Large intestine (tissue), 12 donors: ENCODE results near the gene MTA1. TPM values are rescaled to one million over a fixed set of nuclear protein-coding genes. Genes with fewer than 3 reads are reported as not detected.

Source experiments
- DNase-seq, 2 donors: peaks; one replicate each; pipeline versions ENCODE4 v3.0.0 to v3.0.0-alpha.2; 2013
- H3K27ac ChIP-seq: one replicate; pipeline ENCODE4 v1.5.1; 2013; ENCODE audit warnings: low read length
- H3K27me3 ChIP-seq: 2 replicates; pipeline ENCODE4 v1.6.1; 2013; ENCODE audit warnings: low read length; ENCODE audit not compliant: control insufficient read depth, insufficient read depth
- H3K36me3 ChIP-seq: 2 replicates; pipeline ENCODE4 v1.6.1; 2013; ENCODE audit warnings: low read length; ENCODE audit not compliant: control insufficient read depth, insufficient read depth
- H3K4me1 ChIP-seq: one replicate; pipeline ENCODE4 v1.6.1; 2013; ENCODE audit warnings: low read length; ENCODE audit not compliant: control insufficient read depth, insufficient read depth
- H3K4me3 ChIP-seq: one replicate; pipeline ENCODE4 v1.5.1; 2013; ENCODE audit warnings: low read length
- H3K9me3 ChIP-seq: one replicate; pipeline ENCODE4 v1.6.1; 2013; ENCODE audit warnings: mild to moderate bottlenecking, low read depth, low read length, moderate library complexity; ENCODE audit not compliant: control insufficient read depth
- WGBS: methylation state at CpG from one replicate; pipeline ENCODE4 v1.1.5; 2013; ENCODE audit warnings: low lambda C conversion rate; ENCODE audit not compliant: insufficient coverage; 5-methylcytosine and 5-hydroxymethylcytosine counted together
- long read RNA-seq, 11 donors: transcript quantifications; one replicate each; lab custom pipeline, GENCODE V29; 2026
- polyA plus RNA-seq: library from polyadenylated mRNA; unstranded; fragments of 120-200 nt; gene quantifications from one replicate; pipeline ENCODE4 v1.2.1, GENCODE V29; 2013

Gene MTA1
- 109 TPM for polyA plus RNA-seq
- long read RNA-seq, donor 1, partial matches to known transcripts: 0 of 11 reads
- long read RNA-seq, donor 1, other reads (novel, unspliced or antisense): 0 of 11 reads
- long read RNA-seq, donor 2, transcript MTA1-201 (21 exons, 2,876 nt): major isoform, 7 of 19 reads
- long read RNA-seq, donor 2, partial matches to known transcripts: 6 of 19 reads
- long read RNA-seq, donor 2, other reads (novel, unspliced or antisense): 0 of 19 reads
- long read RNA-seq, donor 3: 0 reads
- long read RNA-seq, donor 4, partial matches to known transcripts: 0 of 2 reads
- long read RNA-seq, donor 4, other reads (novel, unspliced or antisense): 0 of 2 reads
- long read RNA-seq, donor 5, partial matches to known transcripts: 0 of 3 reads
- long read RNA-seq, donor 5, other reads (novel, unspliced or antisense): 0 of 3 reads
- long read RNA-seq, donor 6, partial matches to known transcripts: 7 of 16 reads
- long read RNA-seq, donor 6, other reads (novel, unspliced or antisense): 0 of 16 reads
- long read RNA-seq, donor 7, partial matches to known transcripts: 0 of 2 reads
- long read RNA-seq, donor 7, other reads (novel, unspliced or antisense): 0 of 2 reads
- long read RNA-seq, donor 8, partial matches to known transcripts: 0 of 9 reads
- long read RNA-seq, donor 8, other reads (novel, unspliced or antisense): 0 of 9 reads
- long read RNA-seq, donor 9, partial matches to known transcripts: 9 of 17 reads
- long read RNA-seq, donor 9, other reads (novel, unspliced or antisense): 0 of 17 reads
- long read RNA-seq, donor 10, partial matches to known transcripts: 7 of 16 reads
- long read RNA-seq, donor 10, other reads (novel, unspliced or antisense): 0 of 16 reads
- long read RNA-seq, donor 11, partial matches to known transcripts: 0 of 5 reads
- long read RNA-seq, donor 11, other reads (novel, unspliced or antisense): 0 of 5 reads

DNA sequence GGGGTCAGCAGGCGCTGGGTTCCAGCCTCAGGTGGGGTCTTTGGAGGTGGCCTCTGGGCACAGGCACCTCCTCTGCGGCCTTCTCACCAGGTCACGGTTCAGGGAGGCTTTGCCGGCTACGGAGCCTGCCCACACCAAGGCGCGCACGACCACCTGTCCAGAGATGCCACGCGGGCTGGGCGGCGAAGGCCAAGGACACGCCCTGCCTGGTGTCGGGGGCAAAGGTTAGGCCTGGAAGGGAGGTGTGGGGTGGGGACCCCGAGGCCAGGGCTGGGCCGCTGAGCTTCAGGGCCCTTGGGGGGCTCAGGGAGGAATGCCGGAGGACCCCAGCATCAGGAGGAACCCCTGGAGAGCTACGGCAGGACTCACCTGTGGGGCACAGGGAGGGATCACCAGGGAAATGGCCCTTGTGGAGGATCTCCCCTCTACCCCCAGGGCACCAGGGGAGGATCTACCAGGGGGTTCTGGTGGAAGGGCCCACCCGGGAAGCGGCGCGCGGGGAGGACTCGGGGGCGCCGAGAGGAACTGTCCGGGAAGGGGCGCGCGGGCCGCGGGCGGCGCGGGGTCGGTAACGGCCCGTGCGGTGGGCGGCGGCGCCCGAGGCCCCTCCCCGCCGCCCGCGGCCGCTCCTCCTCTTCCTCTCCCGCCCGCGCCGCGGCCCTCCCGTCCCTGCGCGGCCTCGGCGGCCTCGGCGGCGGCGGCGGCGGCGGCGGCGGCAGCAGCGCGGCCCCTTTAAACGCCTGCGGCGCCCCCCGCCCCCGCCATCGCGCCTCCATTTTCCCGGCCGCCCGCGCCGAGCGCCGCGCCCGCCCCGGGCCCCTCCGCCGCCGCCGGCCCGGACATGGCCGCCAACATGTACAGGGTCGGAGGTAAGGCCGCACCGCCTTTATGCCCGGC is at the start of gene MTA1:
TSS of gene MTA1 (plus strand) at position 633 of the 897 bp plus-strand sequence. CDS start at position 842, 209 bp downstream.
- Histone ChIP-seq H3K4me1 (peaks cover 26% of the 10 kb centered on the region), H3K4me3 (peak within 1 kb of the TSS; percentile 77), H3K36me3 (peaks cover 5% of the 10 kb centered on the region), H3K27ac (peak within 1 kb of the TSS; percentile 38), H3K9me3 (no peaks in the 10 kb centered on the region), H3K27me3 (no peaks in the 10 kb centered on the region)
- DNase-seq: peak in 1 of 2 donors; percentile 61
- WGBS: no CpG with 5 or more reads among the region's 96 CpGs

DNA sequence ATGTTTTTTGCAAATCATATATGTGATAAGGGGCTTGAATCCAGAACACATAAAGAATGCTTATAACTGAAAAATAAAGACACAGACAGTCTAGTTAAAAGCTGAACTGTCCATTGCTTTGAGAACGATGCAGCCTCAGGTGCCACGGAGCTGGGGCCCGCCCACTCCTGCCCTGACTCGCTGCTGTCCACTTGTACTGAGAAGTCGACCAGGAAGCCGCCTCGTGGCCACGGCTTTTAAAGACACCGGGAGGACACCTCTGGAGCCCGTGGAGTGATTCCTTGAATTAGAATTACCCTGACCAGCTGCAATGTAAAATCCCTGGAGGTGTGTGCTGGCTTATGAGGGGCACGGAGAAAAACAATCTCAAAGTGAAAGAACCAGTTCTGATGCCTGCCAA is 45.2 kb upstream of the MTA1 start:
- no peaks in the 10 kb centered on the region for H3K27me3 ChIP-seq
- H3K4me3 ChIP-seq: no peak overlapping the region
- no peaks in the 10 kb centered on the region for H3K9me3 ChIP-seq
- H3K36me3 ChIP-seq: peaks cover 11% of the 10 kb centered on the region
- H3K27ac ChIP-seq: no peak overlapping the region
- no CpG with 5 or more reads among the region's 11 CpGs for WGBS
- no peaks in the 10 kb centered on the region for H3K4me1 ChIP-seq
- DNase-seq: no peak

DNA sequence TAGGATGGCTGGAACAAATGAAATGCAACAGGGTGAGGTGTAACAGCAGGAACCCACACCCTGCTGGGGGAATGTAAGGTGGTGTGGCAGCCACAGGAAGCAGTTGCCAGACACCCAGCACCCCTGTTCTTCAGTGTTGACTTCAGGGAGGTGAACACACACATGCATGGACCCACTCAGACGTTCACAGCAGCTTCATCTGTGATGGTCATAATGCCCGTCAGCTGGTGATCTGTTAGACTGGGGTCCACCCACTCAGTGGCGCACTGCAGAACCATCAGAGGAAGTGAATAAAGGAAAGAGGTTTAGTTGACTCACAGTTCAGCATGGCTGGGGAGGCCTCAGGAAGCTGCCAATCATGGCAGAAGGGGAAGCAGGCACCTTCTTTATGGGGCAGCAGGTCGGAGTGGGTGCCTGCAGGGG is 44.0 kb upstream of the MTA1 start:
- Histone ChIP-seq H3K4me3 (no peak overlapping the region), H3K27ac (no peak overlapping the region), H3K36me3 (peaks cover 12% of the 10 kb centered on the region), H3K4me1 (no peaks in the 10 kb centered on the region), H3K9me3 (no peaks in the 10 kb centered on the region), H3K27me3 (no peaks in the 10 kb centered on the region)
- no peak for DNase-seq
- no CpG with 5 or more reads among the region's 4 CpGs for WGBS

DNA sequence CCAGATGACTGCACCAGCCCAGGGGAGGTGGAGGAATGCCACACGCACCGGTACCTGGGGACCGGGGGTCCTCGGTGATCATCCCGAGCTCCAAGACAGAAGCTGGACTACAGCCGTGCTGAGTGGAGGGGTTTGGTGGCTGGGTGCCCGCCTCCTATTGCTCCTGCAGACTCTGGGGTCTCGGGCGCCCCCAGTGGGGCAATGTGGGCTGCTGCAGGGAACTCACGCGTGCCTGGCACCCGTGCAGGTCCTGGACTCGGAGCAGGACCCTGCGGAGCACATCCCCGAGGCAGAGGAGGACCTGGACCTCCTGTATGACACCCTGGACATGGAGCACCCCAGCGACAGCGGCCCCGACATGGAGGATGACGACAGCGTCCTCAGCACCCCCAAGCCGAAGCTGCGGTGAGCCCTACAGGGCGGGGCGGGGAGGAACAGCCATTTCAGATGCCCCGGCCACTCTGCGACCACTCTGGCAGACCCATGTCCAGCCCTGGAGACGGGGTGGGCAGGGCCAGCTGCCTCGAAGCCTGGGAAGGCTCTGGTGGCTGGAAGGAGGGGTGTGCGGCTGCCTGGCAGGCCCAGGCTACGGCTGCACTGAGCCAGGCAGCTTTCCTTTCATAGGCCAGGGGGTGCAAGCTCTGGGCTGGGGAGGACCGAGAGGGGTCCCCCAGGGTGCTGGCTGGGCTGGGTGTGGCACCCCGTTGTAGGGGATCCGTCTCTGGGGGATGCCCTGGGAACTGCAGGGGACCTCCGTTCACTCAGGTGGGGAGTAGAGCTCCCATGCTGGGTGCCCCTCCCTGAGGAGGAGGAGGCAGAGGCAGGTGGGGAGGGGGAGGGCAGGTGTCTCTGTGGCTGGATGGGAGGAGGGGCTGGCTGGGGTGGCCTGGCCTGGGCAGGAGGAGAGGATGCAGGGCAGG is 42.8 kb upstream of the MTA1 start:
- no CpG with 5 or more reads among the region's 34 CpGs for WGBS
- DNase-seq: no peak
- Histone ChIP-seq H3K36me3 (peaks cover 20% of the 10 kb centered on the region), H3K27ac (no peak overlapping the region), H3K4me1 (no peaks in the 10 kb centered on the region), H3K27me3 (no peaks in the 10 kb centered on the region), H3K4me3 (no peak overlapping the region), H3K9me3 (no peaks in the 10 kb centered on the region)

DNA sequence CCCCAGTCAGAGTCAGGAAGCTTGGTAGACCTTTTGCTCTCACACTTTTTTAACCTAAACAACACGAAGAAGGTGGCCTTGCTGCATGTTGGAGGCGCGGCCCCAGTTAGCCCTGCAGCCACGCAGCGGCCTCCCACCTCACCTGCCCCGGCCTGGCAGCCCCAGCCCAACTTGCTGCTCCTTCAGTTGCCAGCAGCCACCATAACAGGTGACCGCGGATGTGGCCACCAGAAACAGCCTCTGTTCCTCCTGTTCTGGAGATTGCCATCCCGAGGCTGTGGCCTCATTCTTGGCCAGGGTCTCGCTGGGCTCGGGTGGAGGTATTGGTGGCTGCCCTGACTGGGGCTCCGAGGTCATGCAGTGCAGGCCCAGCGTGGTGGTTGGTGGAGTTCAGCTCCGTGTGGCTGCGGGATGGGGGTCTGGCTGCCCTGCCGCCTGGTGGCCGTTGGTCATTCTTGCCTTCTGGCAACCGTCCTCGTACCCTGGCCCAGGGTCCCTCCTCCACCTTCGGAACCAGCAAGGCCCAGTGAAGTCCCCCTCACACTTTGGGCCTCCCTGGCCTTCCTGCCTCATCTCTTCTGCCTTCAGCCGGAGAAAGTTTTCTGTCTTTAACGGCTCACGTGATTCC is 42.0 kb upstream of the MTA1 start:
- Histone ChIP-seq H3K36me3 (peaks cover 22% of the 10 kb centered on the region), H3K27ac (no peak overlapping the region), H3K27me3 (no peaks in the 10 kb centered on the region), H3K4me1 (no peaks in the 10 kb centered on the region), H3K9me3 (no peaks in the 10 kb centered on the region), H3K4me3 (no peak overlapping the region)
- no peak for DNase-seq
- WGBS: no CpG with 5 or more reads among the region's 23 CpGs

DNA sequence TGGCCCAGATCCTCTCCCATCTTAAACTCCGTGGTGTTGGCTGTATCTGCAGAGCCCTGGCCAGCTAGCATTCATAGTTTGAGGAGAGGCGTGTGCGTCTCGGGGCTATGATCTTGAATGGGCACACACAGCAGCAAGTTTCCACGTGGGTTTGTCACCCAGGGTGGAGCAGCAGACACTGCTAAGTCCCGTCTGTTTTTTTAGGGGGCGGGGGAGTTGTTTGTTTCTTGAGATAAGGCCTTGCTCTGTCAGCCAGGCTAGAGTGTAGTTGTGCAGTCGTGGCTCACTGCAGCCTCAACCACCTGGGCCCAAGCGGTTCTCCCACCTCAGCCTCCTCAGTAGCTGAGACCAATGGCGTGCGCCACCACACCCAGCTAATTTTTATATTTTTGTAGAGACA is 41.4 kb upstream of the MTA1 start:
- no peaks in the 10 kb centered on the region for H3K9me3 ChIP-seq
- no peak overlapping the region for H3K27ac ChIP-seq
- no peaks in the 10 kb centered on the region for H3K4me1 ChIP-seq
- WGBS: no CpG with 5 or more reads among the region's 11 CpGs
- no peak for DNase-seq
- H3K36me3 ChIP-seq: peaks cover 26% of the 10 kb centered on the region
- H3K27me3 ChIP-seq: no peaks in the 10 kb centered on the region
- no peak overlapping the region for H3K4me3 ChIP-seq

DNA sequence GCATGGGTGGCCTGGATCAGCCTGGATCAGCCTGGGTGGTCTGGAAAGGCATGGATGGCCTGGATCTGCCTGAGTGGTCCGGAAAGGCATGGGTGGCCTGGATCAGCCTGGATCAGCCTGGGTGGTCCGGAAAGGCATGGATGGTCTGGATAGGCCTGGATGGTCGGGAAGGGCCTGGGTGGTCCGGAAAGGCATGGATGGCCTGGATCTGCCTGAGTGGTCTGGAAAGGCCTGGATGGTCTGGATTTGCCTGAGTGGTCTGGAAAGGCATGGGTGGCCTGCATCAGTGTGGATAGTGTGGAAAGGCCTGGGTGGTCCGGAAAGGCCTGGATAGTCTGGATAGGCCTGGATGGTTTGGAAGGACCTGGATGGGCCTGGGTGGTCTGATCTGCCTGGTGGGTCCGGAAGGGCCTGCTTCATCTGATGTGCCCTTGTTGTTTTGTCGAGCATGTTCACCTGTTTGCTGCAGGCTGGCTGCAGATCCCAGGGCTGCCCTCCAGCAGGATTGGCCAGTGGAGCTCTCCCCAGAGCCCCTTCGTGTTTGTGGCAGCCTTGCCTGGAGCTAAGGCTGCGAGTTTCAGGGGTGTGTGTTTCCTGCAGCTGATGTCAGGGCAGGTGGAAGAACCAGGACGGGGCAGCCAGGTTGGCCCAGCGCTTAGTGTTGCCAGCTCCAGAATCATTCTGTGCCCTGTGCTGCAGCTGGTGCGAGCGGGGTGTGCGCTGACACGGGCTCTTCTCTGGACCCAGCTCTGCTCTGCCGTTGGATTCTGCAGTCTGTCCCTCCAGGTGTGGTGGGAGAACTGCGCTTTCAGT is 40.5 kb upstream of the MTA1 start:
- Histone ChIP-seq H3K36me3 (peaks cover 34% of the 10 kb centered on the region), H3K27me3 (no peaks in the 10 kb centered on the region), H3K4me1 (no peaks in the 10 kb centered on the region), H3K9me3 (no peaks in the 10 kb centered on the region), H3K4me3 (no peak overlapping the region), H3K27ac (no peak overlapping the region)
- no peak for DNase-seq
- no CpG with 5 or more reads among the region's 17 CpGs for WGBS

DNA sequence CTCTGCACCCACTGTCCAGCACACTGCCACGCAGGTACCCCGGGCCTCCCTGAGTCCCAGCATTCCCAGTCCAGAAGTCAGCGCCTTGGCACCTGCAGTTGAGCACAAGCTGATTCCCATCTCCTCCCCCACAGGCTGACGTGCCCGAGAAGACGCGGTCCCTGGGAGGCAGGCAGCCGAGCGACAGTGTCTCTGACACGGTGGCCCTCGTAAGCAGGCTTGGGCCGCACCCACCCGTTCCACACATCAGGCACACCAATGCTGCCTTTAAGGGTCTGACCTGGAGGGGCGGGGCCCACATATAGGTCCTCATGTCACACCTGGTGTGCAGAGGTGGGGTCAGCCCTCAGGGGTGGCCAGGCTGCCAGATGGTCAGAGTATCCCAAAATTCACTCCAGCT is 39.7 kb upstream of the MTA1 start:
- H3K36me3 ChIP-seq: peaks cover 41% of the 10 kb centered on the region
- no peaks in the 10 kb centered on the region for H3K9me3 ChIP-seq
- no peaks in the 10 kb centered on the region for H3K27me3 ChIP-seq
- no CpG with 5 or more reads among the region's 14 CpGs for WGBS
- no peak overlapping the region for H3K4me3 ChIP-seq
- no peak for DNase-seq
- no peak overlapping the region for H3K27ac ChIP-seq
- H3K4me1 ChIP-seq: no peaks in the 10 kb centered on the region
